Measurements from ENCODE around the gene C2CD2L.
A peak's percentile ranks its signal among the peaks of the same experiment; 100 is the strongest.
"Not testable (repeated sequence)": the region's sequence is repeated elsewhere in the genome, so short reads cannot be mapped to it uniquely, and the experiment has no call there.

The C2CD2L gene

GRCh38 chr11:119116235-119116594, 9.1 kb downstream of the C2CD2L start:
- DNase-seq: no peak

- no peak for DNase-seq
These were observed 9.5 kb downstream of the C2CD2L start for GRCh38 chr11:119116601-119117000.

GRCh38 chr11:119117004-119117706, 10.0 kb downstream of the C2CD2L start:
- DNase-seq: no peak

GRCh38 chr11:119118227-119118626, 11.1 kb downstream of the C2CD2L start:
- DNase-seq: no peak

GRCh38 chr11:119118946-119119345, 11.8 kb downstream of the C2CD2L start:
- no peak for DNase-seq

- no peak for DNase-seq
These were observed 13.5 kb downstream of the C2CD2L start for GRCh38 chr11:119120639-119121007.

- peak; percentile 100 for DNase-seq
These were observed 14.1 kb downstream of the C2CD2L start, which contains the start of gene HINFP for GRCh38 chr11:119121008-119121810. HINFP (plus strand) TSS chr11:119121580; CDS start chr11:119126945, 5,365 bp downstream.

- peak; percentile 26 for DNase-seq
These were observed 14.6 kb downstream of the C2CD2L start for GRCh38 chr11:119121811-119122124.

- no peak for DNase-seq
These were observed 18.7 kb downstream of the C2CD2L start for GRCh38 chr11:119125821-119126220.

- DNase-seq: no peak
These were observed 19.6 kb downstream of the C2CD2L start for GRCh38 chr11:119126675-119127268.

GRCh38 chr11:119130662-119131061, 23.5 kb downstream of the C2CD2L start:
- no peak for DNase-seq

GRCh38 chr11:119134389-119134978, 27.3 kb downstream of the C2CD2L start:
- DNase-seq: no peak

GRCh38 chr11:119139276-119139675, 32.1 kb downstream of the C2CD2L start:
- not testable (repeated sequence) for DNase-seq

GRCh38 chr11:119144825-119145486, 37.8 kb downstream of the C2CD2L start:
- DNase-seq: peak; percentile 21

- no peak for DNase-seq
These were observed 38.4 kb downstream of the C2CD2L start for GRCh38 chr11:119145551-119145950.

GRCh38 chr11:119147604-119148333, 40.6 kb downstream of the C2CD2L start:
- DNase-seq: no peak

- no peak for DNase-seq
These were observed 41.5 kb downstream of the C2CD2L start for GRCh38 chr11:119148720-119149017.

GRCh38 chr11:119149018-119149785, 42.1 kb downstream of the C2CD2L start, which contains the start of gene ABCG4:
ABCG4 (plus strand) TSS chr11:119149052; CDS start chr11:119149966, 914 bp downstream.
- DNase-seq: no peak

GRCh38 chr11:119149786-119150275, 42.7 kb downstream of the C2CD2L start:
- no peak for DNase-seq

- no peak for DNase-seq
These were observed 44.9 kb downstream of the C2CD2L start for GRCh38 chr11:119152043-119152442.

- no peak for DNase-seq
These were observed 45.5 kb downstream of the C2CD2L start for GRCh38 chr11:119152604-119153003.

Data from KG1 (cell line).